GM06990 (cell line): ENCODE measurements around the gene ZNF302.

Source experiments
- DNase-seq: peaks from one replicate; pipeline ENCODE4 v3.0.0-alpha.2; 2011; ENCODE audit not compliant: insufficient read length; ENCODE audit errors: extremely low read depth
- H3K27me3 ChIP-seq: replicated peaks from 2 replicates; pipeline ENCODE4 v1.6.0; 2011; ENCODE audit warnings: low read length; ENCODE audit not compliant: control insufficient read depth, insufficient read depth
- H3K36me3 ChIP-seq: 2 replicates; pipeline ENCODE4 v1.5.1; 2011; ENCODE audit warnings: low read length; ENCODE audit not compliant: control insufficient read depth, insufficient read depth
- H3K4me3 ChIP-seq: replicated peaks from 2 replicates; pipeline ENCODE4 v1.5.1; 2011; ENCODE audit warnings: low read depth, mild to moderate bottlenecking, control low read depth, low read length
- CTCF ChIP-seq: IDR thresholded peaks from 2 replicates; pipeline ENCODE4 v1.5.1; 2011; ENCODE audit warnings: low read length, control low read depth, mild to moderate bottlenecking, inconsistent platforms; ENCODE audit not compliant: insufficient read depth, poor library complexity, severe bottlenecking

ZNF302 gene

DNA sequence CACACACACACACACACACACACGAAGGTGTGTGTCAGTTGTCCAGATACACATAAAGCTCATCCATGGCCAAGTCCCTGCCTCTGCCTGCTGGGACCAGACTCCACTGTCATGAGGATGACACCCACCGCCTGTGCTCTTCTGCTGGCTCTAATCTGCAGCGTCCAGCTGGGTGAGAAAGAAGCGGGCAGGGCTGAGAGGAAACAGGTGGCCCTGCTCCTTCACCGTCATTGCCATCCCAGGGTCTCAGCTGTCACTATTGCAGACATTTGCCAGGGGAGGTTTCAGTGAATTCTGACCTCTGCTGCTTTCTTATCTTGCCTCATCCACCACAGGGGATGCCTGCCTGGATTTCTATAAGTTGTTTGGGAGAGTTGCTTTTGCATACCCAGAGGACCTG, 31.9 kb upstream of the ZNF302 start:
- no peak for DNase-seq
- no peaks in the 10 kb centered on the region for H3K27me3 ChIP-seq
- TF ChIP-seq CTCF: no peak
- no peak overlapping the region for H3K4me3 ChIP-seq
- H3K36me3 ChIP-seq: no peaks in the 10 kb centered on the region

DNA sequence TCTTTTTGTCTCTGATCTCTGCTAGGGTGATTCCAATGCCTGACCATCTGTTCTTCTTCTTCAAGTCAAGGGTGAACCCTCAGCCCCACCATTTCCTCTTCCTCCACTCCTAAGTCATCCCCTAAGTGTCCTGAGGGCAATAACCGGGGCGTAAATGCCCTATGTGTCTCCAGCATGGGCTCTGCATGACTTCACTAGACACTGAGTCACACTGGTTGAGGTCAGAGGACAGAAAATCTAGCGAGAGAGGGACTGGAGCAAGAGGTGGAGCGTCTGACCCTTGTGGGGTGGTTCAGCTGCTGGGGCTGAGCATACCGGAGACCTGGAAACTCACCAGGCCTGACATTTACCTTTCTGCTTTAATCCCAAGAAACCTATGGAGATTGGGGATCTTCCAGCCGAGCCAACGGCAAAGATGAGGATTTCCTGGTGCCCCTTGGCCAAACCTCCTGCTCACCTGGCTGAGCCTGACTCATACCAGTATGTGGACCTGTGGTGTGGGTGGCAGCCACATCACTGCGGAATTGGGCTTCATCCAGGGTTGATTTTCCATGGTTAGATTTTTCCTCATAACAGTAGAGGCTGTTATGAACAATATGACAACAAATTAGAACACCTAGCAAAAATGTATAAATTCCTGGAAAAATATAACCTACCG, 27.5 kb upstream of the ZNF302 start:
- TF ChIP-seq CTCF: no peak
- no peak for DNase-seq
- Histone ChIP-seq H3K36me3 (no peaks in the 10 kb centered on the region), H3K4me3 (no peak overlapping the region), H3K27me3 (no peaks in the 10 kb centered on the region)

DNA sequence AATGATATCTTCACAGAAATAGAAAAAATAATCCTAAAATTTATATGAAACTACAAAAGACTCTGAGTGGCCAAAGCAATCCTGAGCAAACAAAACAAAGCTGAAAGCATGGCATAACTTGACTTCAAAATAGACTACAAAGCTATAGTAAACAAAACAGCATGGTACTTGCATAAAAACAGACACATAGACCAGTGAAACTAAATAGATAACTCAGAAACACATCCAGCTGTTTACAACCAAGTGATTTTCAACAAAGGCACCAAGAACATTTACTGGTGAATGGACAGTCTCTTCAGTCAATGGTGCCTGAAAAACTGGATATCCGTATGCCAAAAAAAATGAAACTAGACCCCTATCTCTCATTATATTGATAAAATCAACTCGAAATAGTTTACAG, 25.7 kb upstream of the ZNF302 start:
- DNase-seq: no peak
- Histone ChIP-seq H3K4me3 (no peak overlapping the region), H3K27me3 (no peaks in the 10 kb centered on the region), H3K36me3 (no peaks in the 10 kb centered on the region)
- no peak for TF ChIP-seq CTCF

GRCh38 chr19:34654796-34655195, 22.7 kb upstream of the ZNF302 start:
- TF ChIP-seq CTCF: no peak
- no peak for DNase-seq
- H3K4me3 ChIP-seq: no peak overlapping the region

GRCh38 chr19:34655651-34656050, 21.8 kb upstream of the ZNF302 start:
- H3K27me3 ChIP-seq: no peaks in the 10 kb centered on the region
- H3K4me3 ChIP-seq: no peak overlapping the region
- DNase-seq: no peak
- no peak for TF ChIP-seq CTCF
- no peaks in the 10 kb centered on the region for H3K36me3 ChIP-seq

More at GRCh38 chr19:34654796-34655195, 22.7 kb upstream of the ZNF302 start:
- no peaks in the 10 kb centered on the region for H3K36me3 ChIP-seq
- H3K27me3 ChIP-seq: no peaks in the 10 kb centered on the region

- Histone ChIP-seq H3K4me3 (no peak overlapping the region), H3K27me3 (no peaks in the 10 kb centered on the region), H3K36me3 (no peaks in the 10 kb centered on the region)
- DNase-seq: no peak
- no peak for TF ChIP-seq CTCF
Observed at GRCh38 chr19:34661357-34661756, 16.1 kb upstream of the ZNF302 start.
